Measurements from ENCODE around the gene MYL6B. TPM values are rescaled to one million over a fixed set of nuclear protein-coding genes. Genes with fewer than 3 reads are reported as not detected.

The MYL6B gene
- total RNA-seq, 1 donor from 2014 or later: 67.6 TPM

DNA sequence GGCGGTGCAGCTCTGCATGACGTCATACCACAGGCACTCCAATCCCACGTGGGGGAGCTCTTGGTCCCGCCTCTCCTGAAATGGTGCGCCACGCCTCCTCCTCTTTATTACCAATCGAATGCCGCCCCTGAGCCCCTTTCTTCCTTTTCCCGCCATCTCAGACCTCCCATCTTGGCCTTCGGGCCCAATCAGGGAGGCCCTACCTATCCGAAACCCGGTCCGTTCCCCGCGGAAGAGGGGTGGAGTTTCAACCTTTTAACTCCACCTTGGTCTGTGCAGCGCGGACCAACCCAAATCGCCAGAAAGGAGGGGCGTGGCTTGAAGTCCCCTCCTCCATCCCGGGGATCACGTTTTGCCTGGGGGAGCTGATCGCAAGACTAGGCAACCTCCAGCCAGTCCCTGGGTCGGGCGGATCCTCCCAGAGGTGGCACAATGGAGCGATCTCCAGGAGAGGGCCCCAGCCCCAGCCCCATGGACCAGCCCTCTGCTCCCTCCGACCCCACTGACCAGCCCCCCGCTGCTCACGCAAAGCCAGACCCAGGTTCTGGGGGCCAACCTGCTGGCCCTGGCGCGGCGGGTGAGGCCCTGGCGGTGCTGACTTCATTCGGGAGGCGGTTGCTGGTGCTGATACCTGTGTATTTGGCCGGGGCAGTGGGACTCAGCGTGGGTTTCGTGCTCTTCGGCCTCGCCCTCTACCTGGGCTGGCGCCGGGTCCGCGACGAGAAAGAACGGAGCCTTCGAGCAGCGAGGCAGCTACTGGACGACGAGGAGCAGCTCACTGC is 24.3 kb upstream of the MYL6B start, which contains the start of gene ESYT1:
Gene ESYT1, plus strand, starts transcription at position 380 of the 782 bp plus-strand sequence. Its CDS starts 53 bp downstream, at position 433.
- peak; percentile 98 for DNase-seq (ENCODE audit: low spot score)
- Mint-ChIP-seq H3K27me3 (ENCODE audit: insufficient read depth) (no peaks in the 10 kb centered on the region), H3K27ac (peak within 1 kb of the TSS; percentile 94), H3K4me1 (ENCODE audit: low read depth) (peaks cover 62% of the 10 kb centered on the region), H3K9me3 (no peaks in the 10 kb centered on the region), H3K36me3 (ENCODE audit: low read depth) (peaks cover 29% of the 10 kb centered on the region), H3K4me3 (peak within 1 kb of the TSS; percentile 97)
- intact Hi-C loops (cut with micrococcal nuclease): loop anchor here (1.0 to 2.0 kb wide), 5 partner anchors 24 to 341 kb away; partner anchors contain the start of genes ANKRD52, MYL6B, SARNP and SPRYD4

DNA sequence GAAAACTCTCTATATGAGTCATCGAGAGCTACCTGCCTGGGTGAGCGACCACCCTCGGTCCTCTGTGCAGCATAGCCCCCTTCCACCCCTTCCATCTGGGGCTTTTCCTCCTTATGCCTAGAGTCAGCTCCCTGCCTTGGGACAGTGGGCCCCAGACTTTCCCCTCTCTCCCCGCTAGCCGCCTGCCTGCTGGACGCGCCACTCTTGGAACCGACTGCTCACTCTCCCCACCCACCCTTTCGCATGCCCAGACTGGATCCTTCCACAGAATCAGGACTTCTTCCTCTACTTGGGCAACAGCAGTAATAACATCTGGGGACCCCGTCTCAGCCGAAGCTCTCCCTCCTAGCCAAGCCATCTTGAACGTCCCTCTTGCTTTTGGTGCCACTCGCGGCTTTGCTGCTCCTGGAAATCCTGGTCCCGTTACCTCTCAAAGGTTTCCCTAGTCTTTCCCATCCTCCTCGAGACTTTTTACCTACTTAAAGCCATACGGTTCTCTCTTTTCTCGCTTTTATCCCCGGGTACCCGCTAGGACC is 23.6 kb upstream of the MYL6B start:
- peaks cover 67% of the 10 kb centered on the region for H3K4me1 Mint-ChIP-seq (ENCODE audit: low read depth)
- DNase-seq (ENCODE audit: low spot score): no peak
- peak overlapping the region; percentile 94 for H3K27ac Mint-ChIP-seq
- H3K27me3 Mint-ChIP-seq (ENCODE audit: insufficient read depth): no peaks in the 10 kb centered on the region
- peak overlapping the region; percentile 97 for H3K4me3 Mint-ChIP-seq
- no peaks in the 10 kb centered on the region for H3K9me3 Mint-ChIP-seq
- peaks cover 34% of the 10 kb centered on the region for H3K36me3 Mint-ChIP-seq (ENCODE audit: low read depth)
- intact Hi-C loops (cut with micrococcal nuclease): loop anchor here (1.0 kb wide), 2 partner anchors 24 to 155 kb away; partner anchors contain the start of gene MYL6B

DNA sequence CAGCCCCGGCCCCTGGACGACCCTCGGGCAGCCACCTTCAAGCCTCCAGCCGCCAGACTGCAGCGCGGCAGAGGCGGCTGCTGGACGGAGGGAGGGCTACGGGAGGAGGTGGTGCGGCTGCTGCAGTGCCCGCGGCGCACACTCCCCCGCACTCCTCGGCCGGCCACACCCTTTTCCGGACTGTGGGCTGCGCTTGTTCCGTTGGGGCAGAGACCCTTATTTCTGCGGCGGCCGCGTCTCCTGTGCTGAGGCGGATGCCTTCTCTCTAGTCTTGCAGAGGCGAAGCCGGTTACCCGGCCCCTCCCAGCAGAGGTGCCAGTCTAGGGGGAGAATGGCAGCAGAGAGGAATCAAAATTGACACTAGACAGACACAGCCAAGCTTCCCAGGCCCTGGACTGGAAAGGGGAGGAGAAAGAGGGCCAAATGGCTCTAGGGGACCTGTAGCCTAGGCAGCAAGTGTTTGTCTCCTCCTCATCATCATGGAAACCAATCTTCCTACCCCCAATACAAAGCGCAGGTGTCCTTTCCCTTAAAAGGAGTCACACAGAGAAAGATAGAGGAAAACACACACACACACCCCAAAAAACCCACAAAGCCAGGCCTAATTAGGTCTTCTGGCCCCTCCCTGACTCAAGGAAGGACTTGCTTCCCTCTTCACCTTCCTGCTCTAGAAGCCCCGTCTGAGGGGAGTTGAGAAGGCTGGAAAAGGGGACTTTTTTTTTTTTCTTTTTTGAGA is 23.0 kb upstream of the MYL6B start:
- H3K36me3 Mint-ChIP-seq (ENCODE audit: low read depth): peaks cover 41% of the 10 kb centered on the region
- intact Hi-C loops (cut with micrococcal nuclease): no loop called here
- no peaks in the 10 kb centered on the region for H3K27me3 Mint-ChIP-seq (ENCODE audit: insufficient read depth)
- peak; percentile 72 for DNase-seq (ENCODE audit: low spot score)
- peak overlapping the region; percentile 97 for H3K4me3 Mint-ChIP-seq
- no peaks in the 10 kb centered on the region for H3K9me3 Mint-ChIP-seq
- peaks cover 62% of the 10 kb centered on the region for H3K4me1 Mint-ChIP-seq (ENCODE audit: low read depth)
- H3K27ac Mint-ChIP-seq: peak overlapping the region; percentile 94

DNA sequence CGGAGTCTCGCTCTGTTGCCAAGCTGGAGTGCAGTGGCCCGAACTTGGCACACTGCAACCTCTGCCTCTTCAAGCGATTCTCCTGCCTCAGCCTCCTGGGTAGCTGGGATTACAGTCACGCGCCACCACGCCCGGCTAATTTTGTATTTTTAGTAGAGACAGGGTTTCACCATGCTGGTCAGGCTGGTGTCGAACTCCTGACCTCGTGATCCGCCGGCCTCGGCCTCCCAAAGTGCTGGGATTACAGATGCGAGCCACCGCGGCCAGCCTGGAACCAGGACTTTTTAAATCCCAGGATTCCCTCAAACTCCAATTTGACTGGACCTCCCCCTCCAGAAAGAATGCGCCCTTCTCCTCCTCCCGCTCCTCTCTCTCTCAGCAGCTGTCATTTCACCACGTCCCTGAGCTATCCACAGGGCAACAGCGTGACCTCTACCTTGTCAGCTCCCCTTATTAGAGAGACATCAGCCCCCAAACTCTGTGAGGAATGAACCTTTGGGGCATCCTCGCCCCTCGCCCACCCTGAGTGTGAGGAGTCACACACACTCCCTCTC is 22.4 kb upstream of the MYL6B start:
- H3K27me3 Mint-ChIP-seq (ENCODE audit: insufficient read depth): no peaks in the 10 kb centered on the region
- H3K4me1 Mint-ChIP-seq (ENCODE audit: low read depth): peaks cover 61% of the 10 kb centered on the region
- intact Hi-C loops (cut with micrococcal nuclease): no loop called here
- peak overlapping the region; percentile 97 for H3K4me3 Mint-ChIP-seq
- no peak for DNase-seq (ENCODE audit: low spot score)
- H3K36me3 Mint-ChIP-seq (ENCODE audit: low read depth): peaks cover 42% of the 10 kb centered on the region
- H3K27ac Mint-ChIP-seq: peak overlapping the region; percentile 94
- no peaks in the 10 kb centered on the region for H3K9me3 Mint-ChIP-seq

DNA sequence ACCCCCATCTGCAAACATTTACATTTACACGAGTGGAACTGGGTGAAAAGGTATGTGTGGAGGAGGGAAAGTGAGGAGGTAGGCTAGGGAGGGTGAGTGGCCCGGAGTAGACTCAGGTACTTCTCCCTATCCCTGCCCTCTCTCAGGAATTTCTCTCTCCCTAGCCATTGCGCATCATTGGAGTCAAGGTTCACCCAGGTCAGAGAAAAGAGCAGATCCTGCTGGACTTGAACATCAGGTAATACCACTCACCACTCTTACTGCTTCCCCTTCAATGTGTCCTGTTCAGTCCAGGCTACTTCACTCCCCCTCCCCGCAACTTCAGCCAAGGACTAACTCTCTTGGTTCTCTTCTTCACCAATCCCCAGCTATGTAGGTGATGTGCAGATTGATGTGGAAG is 21.5 kb upstream of the MYL6B start:
- no peaks in the 10 kb centered on the region for H3K9me3 Mint-ChIP-seq
- H3K27me3 Mint-ChIP-seq (ENCODE audit: insufficient read depth): no peaks in the 10 kb centered on the region
- DNase-seq (ENCODE audit: low spot score): no peak
- H3K36me3 Mint-ChIP-seq (ENCODE audit: low read depth): peaks cover 44% of the 10 kb centered on the region
- peak overlapping the region; percentile 97 for H3K4me3 Mint-ChIP-seq
- no peak overlapping the region for H3K27ac Mint-ChIP-seq
- H3K4me1 Mint-ChIP-seq (ENCODE audit: low read depth): peaks cover 61% of the 10 kb centered on the region
- intact Hi-C loops (cut with micrococcal nuclease): no loop called here

DNA sequence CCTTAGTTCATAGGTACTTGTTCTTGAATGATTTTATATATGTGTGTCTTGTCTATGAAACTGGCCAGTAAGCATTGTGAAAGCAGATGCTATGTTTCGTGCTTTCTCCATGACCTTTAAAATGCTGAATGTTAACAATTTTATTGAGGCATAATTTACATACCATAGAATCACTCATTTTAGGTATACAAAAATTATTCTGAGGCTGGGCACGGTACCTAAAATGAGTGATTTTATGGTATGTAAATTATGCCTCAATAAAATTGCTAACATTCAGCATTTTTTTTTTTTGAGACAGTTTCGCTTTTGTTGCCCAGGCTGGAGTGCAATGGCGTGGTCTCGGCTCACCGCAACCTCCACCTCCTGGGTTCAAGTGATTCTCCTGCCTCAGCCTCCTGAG is 17.5 kb upstream of the MYL6B start:
- Mint-ChIP-seq H3K27ac (no peak overlapping the region), H3K27me3 (ENCODE audit: insufficient read depth) (no peaks in the 10 kb centered on the region), H3K36me3 (ENCODE audit: low read depth) (peaks cover 73% of the 10 kb centered on the region), H3K4me1 (ENCODE audit: low read depth) (peaks cover 59% of the 10 kb centered on the region), H3K4me3 (no peak overlapping the region), H3K9me3 (no peaks in the 10 kb centered on the region)
- DNase-seq (ENCODE audit: low spot score): no peak
- intact Hi-C loops (cut with micrococcal nuclease): no loop called here

DNA sequence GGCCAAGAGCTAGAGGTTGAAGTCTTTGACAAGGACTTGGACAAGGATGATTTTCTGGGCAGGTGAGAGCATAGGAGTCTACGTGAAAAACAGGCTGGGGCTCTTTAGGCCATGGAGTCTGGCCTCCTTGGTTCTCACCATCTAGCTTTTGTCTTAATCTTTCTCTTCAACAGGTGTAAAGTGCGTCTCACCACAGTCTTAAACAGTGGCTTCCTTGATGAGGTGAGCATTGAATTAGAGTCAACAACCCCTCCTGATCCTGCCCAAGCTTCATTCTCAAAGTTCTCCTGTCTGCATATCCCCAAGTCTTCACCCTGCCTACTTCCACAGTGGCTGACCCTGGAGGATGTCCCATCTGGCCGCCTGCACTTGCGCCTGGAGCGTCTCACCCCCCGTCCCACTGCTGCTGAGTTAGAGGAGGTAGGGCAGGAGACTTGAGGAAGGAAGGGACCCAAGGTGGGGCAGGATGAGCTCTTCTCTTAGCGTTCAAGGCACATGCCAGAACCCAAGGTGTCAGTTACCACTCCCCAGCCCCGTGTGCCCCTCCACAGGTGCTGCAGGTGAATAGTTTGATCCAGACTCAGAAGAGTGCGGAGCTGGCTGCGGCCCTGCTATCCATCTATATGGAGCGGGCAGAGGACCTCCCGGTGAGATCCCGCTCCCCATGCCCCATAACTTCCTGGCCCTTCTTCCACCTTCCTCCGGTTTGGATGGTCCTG is 14.4 kb upstream of the MYL6B start:
- intact Hi-C loops (cut with micrococcal nuclease): no loop called here
- H3K27me3 Mint-ChIP-seq (ENCODE audit: insufficient read depth): no peaks in the 10 kb centered on the region
- peaks cover 42% of the 10 kb centered on the region for H3K4me1 Mint-ChIP-seq (ENCODE audit: low read depth)
- no peak for DNase-seq (ENCODE audit: low spot score)
- peaks cover 73% of the 10 kb centered on the region for H3K36me3 Mint-ChIP-seq (ENCODE audit: low read depth)
- no peaks in the 10 kb centered on the region for H3K9me3 Mint-ChIP-seq
- peak overlapping the region; percentile 16 for H3K27ac Mint-ChIP-seq
- no peak overlapping the region for H3K4me3 Mint-ChIP-seq

DNA sequence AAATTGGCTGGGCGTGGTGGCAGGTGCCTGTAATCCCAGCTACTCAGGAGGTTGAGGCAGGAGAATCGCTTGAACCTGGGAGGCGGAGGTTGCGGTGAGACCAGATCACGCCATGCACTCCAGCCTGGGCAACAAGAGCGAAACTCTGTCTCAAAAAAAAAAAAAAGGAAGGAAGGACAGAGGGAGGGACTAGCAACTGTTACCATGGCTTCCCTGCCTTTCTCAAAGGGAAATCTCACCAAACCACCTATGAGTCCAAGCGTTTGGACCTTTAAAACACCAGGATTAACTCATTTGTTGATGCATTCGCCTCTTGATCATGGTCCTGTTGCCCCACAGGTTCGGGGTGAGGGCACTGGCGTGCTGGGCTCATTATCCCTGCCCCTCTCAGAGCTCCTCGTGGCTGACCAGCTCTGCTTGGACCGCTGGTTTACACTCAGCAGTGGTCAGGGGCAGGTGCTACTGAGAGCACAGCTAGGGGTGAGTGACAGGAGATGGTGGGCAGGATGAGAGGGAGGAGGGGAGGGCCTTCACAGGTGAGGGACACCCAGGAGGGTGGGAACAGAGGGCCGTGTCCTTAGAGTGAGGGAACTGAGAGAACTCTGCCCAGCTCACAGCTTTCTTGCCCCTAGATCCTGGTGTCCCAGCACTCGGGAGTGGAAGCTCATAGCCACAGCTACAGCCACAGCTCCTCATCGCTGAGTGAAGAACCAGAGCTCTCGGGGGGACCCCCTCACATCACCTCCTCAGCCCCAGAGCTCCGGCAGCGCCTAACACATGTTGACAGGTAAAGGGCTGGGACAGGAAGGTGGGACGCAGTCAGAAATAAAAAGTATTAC is 10.2 kb upstream of the MYL6B start:
- intact Hi-C loops (cut with micrococcal nuclease): no loop called here
- peaks cover 34% of the 10 kb centered on the region for H3K4me1 Mint-ChIP-seq (ENCODE audit: low read depth)
- no peak overlapping the region for H3K4me3 Mint-ChIP-seq
- no peak for DNase-seq (ENCODE audit: low spot score)
- H3K27me3 Mint-ChIP-seq (ENCODE audit: insufficient read depth): no peaks in the 10 kb centered on the region
- H3K9me3 Mint-ChIP-seq: no peaks in the 10 kb centered on the region
- peak overlapping the region; percentile 5 for H3K27ac Mint-ChIP-seq
- H3K36me3 Mint-ChIP-seq (ENCODE audit: low read depth): peaks cover 70% of the 10 kb centered on the region

DNA sequence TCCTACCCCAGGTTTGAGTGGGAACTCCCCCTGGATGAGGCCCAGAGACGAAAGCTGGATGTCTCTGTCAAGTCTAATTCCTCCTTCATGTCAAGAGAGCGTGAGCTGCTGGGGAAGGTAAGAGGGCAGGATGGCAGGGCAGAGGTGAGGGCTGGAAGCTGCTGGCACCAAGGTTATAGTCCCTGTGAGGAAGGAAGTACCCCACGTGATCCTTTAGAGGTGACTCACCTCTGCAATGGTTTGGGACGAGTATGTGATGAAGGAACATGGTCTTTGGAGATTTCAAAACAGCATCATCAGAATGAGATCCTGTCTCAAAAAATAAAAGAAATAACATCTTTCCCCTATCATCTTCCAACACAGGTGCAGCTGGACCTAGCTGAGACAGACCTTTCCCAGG is 9.2 kb upstream of the MYL6B start:
- H3K27ac Mint-ChIP-seq: peak overlapping the region; percentile 70
- peaks cover 25% of the 10 kb centered on the region for H3K4me1 Mint-ChIP-seq (ENCODE audit: low read depth)
- H3K27me3 Mint-ChIP-seq (ENCODE audit: insufficient read depth): no peaks in the 10 kb centered on the region
- peaks cover 61% of the 10 kb centered on the region for H3K36me3 Mint-ChIP-seq (ENCODE audit: low read depth)
- no peak overlapping the region for H3K4me3 Mint-ChIP-seq
- intact Hi-C loops (cut with micrococcal nuclease): no loop called here
- no peak for DNase-seq (ENCODE audit: low spot score)
- H3K9me3 Mint-ChIP-seq: no peaks in the 10 kb centered on the region

DNA sequence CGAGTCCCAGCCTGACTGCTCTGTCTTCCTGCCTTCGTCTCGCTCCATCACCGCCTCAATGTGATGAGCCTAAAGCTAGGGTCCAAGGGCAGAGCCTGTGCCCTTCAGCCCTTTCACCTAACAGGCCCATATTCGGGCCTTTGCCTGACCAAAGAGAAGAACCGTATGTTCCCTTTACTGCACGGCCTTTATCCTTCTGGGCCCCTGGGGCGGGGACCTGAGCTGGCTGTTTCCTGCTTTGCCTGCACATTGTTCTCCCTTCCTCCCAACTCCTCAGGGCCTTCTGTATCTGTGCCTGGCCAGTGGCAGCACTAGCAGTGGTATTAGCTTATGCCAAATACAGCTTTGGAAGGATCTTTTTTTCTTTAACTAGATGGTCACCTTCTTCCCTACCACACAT is 8.5 kb upstream of the MYL6B start:
- H3K4me3 Mint-ChIP-seq: no peak overlapping the region
- peaks cover 54% of the 10 kb centered on the region for H3K36me3 Mint-ChIP-seq (ENCODE audit: low read depth)
- H3K9me3 Mint-ChIP-seq: no peaks in the 10 kb centered on the region
- intact Hi-C loops (cut with micrococcal nuclease): no loop called here
- H3K4me1 Mint-ChIP-seq (ENCODE audit: low read depth): peaks cover 19% of the 10 kb centered on the region
- H3K27ac Mint-ChIP-seq: peak overlapping the region; percentile 40
- no peak for DNase-seq (ENCODE audit: low spot score)
- H3K27me3 Mint-ChIP-seq (ENCODE audit: insufficient read depth): no peaks in the 10 kb centered on the region

DNA sequence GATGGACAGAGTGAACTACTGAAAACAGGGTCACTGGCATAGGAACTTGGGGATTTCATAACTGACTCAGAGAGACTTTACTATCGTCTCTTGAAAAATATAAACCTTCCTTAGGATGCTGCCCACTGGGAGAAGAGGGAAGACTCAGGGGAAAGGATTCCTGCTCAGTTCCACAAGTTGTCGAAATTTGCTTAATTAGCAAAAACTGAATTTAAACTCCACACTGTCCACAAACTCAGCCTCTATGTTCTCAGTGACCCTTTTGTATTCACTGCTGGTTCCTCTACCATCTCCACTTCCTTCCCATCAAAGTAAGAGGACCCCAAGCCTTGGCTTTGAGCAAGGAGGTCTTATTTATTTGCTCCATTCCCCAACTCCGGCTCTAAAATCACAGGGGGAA is 7.2 kb upstream of the MYL6B start:
- no peak overlapping the region for H3K4me3 Mint-ChIP-seq
- no peaks in the 10 kb centered on the region for H3K27me3 Mint-ChIP-seq (ENCODE audit: insufficient read depth)
- intact Hi-C loops (cut with micrococcal nuclease): no loop called here
- H3K36me3 Mint-ChIP-seq (ENCODE audit: low read depth): peaks cover 47% of the 10 kb centered on the region
- no peak overlapping the region for H3K27ac Mint-ChIP-seq
- DNase-seq (ENCODE audit: low spot score): no peak
- H3K4me1 Mint-ChIP-seq (ENCODE audit: low read depth): peaks cover 22% of the 10 kb centered on the region
- no peaks in the 10 kb centered on the region for H3K9me3 Mint-ChIP-seq
